GM21528 (cell line): ENCODE results near the gene RFX1.

Source experiments
- ATAC-seq: cut with Tn5 transposase; IDR thresholded peaks from one replicate; pipeline ENCODE4 v1.9.1; 2021; ENCODE audit warnings: mild to moderate bottlenecking, moderate library complexity; ENCODE audit not compliant: unreplicated experiment, low FRiP score

RFX1 gene

GRCh38 chr19:13997631-13997962, 8.5 kb downstream of the RFX1 start:
- ATAC-seq = no peak

- no peak for ATAC-seq
Observed at GRCh38 chr19:13996928-13997630, 9.0 kb downstream of the RFX1 start.

- no peak for ATAC-seq
Observed at GRCh38 chr19:13995878-13996765, 10.0 kb downstream of the RFX1 start.

GRCh38 chr19:13995017-13995728, 10.9 kb downstream of the RFX1 start:
- ATAC-seq = no peak

GRCh38 chr19:13993590-13994300, 12.4 kb downstream of the RFX1 start:
- no peak for ATAC-seq

- ATAC-seq = no peak
Observed at GRCh38 chr19:13992025-13992424, 14.1 kb downstream of the RFX1 start.

GRCh38 chr19:13990085-13990484, 16.0 kb downstream of the RFX1 start:
- ATAC-seq = no peak

- no peak for ATAC-seq
Observed at GRCh38 chr19:13989487-13989886, 16.6 kb downstream of the RFX1 start.

- ATAC-seq = no peak
Observed at GRCh38 chr19:13987101-13987890, 18.8 kb downstream of the RFX1 start.

GRCh38 chr19:13986348-13986904, 19.7 kb downstream of the RFX1 start:
- ATAC-seq = peak; percentile 75

- peak; percentile 21 for ATAC-seq
Observed at GRCh38 chr19:13985771-13986347, 20.3 kb downstream of the RFX1 start.

- no peak for ATAC-seq
Observed at GRCh38 chr19:13984875-13985741, 21.0 kb downstream of the RFX1 start.

- no peak for ATAC-seq
Observed at GRCh38 chr19:13984186-13984585, 21.9 kb downstream of the RFX1 start.

- ATAC-seq = no peak
Observed at GRCh38 chr19:13983213-13983889, 22.8 kb downstream of the RFX1 start.

- no peak for ATAC-seq
Observed at GRCh38 chr19:13982773-13983172, 23.3 kb downstream of the RFX1 start.

- ATAC-seq = no peak
Observed at GRCh38 chr19:13981988-13982501, 24.1 kb downstream of the RFX1 start.

GRCh38 chr19:13981467-13981866, 24.7 kb downstream of the RFX1 start:
- no peak for ATAC-seq
